ENCODE results near the gene COBLL1.

The COBLL1 gene

DNA sequence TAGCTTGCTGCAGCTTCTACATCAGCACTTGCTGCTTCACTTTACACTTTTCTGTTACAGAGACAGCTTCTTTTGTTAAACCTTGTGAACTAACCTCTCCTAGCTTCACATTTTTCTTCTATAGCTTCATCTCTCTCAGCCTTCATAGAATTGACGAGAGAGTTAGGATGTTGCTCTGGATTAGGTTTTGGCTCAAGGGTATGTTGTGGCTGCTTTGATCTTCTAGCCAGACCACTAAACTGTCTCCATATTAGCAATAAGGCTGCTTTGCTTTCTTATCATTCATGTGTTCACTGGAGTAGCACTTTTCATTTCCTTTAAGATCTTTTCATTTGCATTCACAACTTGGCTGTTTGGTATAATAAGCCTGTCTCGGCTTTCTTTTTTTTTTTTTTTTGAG, 174.1 kb downstream of the COBLL1 start:
- no peak for DNase-seq

DNA sequence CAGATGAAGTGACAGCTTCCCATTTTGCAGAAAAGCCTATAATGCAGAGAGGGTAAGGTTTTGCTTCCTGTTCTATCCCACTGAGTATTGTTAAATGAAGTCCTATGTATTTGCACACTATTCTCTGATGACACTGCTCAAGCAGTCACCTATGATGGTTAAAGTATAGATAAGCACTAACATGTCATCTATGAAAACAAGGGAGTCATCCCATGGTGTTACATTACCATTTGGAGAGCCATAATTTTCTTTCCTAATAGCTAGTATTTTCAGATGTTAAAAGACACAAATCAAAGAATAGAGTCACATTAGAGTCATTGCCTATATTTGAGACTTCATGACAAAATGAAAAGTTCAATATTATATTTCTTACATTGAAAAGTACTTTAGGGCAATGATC, 177.6 kb downstream of the COBLL1 start:
- no peak for DNase-seq

DNA sequence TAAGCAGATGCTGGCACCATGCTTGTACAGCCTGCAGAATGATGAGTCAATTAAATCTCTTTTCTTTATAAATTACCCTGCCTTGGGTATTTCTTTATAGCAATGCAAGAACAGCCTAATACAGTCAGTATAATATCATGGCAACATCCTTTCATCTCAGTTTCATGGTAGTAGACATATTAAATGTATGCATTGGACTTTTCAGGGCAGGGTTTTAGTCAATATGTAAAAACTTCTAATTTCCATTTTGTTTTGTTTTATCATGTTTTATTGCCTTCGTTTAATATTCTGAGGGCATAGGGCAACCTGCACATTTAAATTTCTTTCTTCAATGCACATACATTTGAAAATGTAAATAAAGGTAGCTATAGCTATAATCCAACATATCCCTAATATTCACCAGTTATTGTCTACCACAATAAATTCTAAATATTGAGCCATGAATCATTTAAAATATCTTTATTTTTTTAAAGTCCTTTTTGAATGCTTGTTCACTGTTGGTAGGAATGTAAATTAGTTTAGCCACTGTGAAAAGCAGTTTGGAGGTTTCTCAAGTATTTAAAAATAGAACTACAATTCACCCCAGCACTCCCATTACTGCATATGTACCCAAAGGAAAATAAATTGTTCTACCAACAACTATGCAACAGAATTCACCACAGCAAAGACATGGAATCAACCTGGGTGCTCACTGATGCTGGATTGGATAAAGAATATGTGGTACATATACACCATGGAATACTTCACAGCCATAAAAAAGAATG, 178.6 kb downstream of the COBLL1 start:
- no peak for DNase-seq

DNA sequence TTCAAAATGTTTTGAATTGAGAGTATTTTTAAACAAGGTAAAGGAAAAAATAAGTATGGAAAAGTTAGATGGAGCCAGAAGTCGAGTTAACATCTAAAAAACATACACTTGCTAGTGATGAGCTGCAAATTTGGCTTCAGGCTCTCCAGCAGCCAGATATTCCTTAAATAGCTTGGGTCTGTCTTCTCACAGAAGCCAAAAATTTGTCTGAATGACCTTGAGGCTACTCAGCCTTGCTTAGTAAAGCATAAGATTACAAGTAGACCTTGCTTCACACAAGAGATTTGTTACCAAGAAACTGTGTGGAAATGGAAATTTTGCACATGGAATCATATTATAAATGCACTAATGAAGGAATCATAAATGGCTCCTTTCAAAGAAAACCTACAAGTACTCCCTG, 179.6 kb downstream of the COBLL1 start:
- DNase-seq: no peak

DNA sequence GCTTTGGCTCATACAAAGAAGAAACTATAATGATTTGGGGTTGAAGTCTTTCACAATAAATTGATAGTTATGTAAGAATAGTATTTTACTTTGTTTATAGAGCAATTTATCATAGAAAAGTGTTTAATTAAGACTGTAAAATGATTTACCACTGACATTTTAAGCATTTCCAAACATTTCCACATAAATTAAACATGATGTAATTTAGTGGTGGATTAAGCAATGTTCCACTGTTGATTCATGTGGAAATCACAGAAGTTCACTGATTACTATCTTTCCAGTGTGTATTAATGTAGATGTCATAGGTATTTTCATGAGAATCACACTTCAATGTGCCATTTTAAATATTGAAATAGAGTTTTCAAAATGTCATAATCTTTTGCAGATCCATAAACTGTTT, 180.3 kb downstream of the COBLL1 start:
- DNase-seq: no peak

DNA sequence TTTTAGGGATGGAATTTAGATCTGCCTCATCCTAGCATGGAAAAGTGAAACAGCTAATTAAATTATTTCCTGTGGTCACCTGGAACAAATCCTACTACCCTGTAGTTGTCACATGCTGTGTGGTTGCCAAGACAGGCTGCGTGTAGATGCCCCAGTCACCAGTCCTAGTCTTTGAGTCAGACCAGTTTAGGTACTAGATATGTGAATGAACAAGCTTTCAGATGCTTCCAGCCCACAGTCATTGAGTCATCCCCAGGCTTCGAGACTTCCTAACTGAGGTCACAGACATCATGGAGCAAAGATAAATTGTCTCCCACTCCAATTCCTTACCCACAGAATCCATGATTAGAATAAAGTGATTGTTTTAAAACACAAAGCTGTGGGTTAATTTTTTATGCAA, 184.5 kb downstream of the COBLL1 start:
- peak; percentile 53 for DNase-seq

DNA sequence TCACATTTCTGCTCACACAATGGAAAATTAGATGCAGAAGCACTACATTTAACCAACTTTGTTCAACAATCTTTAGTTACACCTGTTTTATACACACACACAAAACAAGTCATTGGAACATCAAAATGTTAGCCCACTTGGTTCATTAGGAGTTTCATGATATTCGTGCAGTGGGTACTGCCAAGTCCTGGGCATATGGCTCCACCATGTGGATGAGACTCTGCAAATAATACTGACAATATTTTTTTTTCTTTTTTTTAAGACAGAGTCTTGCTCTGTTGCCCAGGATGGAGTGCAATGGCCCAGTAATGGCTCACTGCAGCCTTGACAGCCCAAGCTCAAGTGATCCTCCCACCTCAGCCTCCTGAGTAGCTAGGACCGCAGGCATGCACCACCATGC, 185.9 kb downstream of the COBLL1 start:
- DNase-seq: no peak

DNA sequence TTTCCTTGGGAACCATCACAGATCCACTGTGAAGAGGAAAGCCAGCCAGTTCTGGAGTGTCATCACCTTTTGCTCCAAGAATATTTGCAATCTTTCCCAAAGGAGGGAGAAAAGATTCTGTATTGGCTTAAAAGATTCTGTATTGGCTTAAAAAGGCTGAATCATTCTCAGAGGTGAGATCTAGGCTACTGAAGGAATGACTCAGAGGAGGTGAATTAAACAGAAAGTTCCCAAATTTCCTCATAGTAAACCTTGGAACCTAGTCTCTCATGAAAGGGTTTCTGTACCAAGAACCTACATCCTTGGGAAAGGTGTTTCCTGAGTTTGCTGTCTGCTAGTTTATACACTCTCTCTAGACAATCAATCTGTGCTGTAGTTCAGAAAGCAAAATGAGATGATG, 186.3 kb downstream of the COBLL1 start:
- DNase-seq: no peak

DNA sequence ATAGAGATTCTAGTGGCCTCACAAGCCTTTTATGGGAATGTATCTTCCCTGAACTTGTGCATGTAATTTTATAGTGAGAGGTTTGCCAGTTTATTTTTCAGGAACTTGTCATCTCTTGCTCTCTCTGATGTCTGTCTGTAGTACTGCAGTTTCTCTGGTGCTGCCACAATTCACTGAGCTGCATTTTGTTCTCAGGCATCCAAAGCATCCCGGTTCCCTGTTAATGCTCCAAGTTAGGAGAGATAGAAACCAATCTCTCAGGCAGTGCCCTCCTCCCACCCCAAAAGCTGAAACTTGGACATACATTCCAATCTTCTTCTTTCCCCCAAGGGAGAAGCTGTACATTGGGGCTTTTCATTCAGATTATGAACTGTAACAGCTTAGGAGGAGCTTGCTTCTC, 190.3 kb downstream of the COBLL1 start:
- no peak for DNase-seq

DNA sequence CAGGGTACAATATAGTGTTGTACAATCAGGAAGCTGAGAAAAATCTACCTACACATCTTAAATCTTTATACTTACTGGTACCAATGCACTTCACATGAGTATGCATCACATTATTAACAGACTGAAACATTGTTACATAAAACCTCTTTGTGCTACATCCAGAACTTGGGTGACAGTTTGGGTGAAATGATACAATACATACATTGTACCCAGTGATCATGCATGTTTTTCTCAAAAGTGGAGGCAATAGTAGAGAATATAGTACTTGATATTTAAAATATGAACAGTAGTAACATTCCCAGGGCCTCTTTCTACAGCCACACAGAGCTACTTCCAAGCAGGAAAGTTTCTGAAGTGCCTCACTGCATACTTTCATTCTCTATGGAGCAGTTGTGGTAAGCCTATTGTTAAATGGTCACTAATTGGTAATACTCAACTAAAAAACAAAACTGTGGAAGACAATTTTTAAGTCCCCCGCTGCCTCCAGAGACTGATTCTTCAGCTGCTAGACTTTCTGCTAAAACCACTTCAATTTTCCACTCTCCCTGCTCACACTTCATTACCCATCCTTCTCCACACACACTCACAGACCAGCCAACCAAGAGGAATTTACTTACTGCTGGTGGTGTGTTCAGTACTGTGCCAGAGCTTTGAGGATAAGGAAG, 197.5 kb downstream of the COBLL1 start:
- DNase-seq: no peak

DNA sequence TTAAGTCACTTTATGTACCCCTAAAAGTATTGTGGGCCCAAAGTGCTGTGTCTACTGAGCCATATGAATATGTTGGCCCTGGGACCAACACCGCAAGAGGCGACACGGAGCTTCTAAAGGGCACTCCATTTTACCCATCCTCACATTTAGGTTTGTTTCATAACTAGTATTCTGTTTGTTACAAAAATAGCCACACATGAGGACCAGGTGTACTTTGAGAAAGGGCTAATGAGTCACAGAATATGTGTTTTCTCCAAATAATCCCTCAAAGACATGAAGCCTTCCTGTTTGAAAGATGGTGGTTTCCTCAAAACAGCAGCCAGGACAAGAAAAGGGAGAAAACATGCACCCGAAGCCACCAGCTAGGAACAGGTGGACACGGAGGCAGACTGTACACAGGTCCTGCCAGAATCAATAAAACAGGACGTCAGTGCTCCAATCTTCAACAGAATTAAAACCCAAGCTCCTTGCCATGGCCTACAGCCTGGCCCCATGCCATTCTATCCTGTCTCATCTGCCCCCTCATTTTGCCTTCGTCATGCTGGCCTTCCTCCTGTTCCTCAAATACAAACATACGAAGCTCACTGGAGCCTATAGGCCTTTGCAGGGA, 198.6 kb downstream of the COBLL1 start:
- DNase-seq: no peak

DNA sequence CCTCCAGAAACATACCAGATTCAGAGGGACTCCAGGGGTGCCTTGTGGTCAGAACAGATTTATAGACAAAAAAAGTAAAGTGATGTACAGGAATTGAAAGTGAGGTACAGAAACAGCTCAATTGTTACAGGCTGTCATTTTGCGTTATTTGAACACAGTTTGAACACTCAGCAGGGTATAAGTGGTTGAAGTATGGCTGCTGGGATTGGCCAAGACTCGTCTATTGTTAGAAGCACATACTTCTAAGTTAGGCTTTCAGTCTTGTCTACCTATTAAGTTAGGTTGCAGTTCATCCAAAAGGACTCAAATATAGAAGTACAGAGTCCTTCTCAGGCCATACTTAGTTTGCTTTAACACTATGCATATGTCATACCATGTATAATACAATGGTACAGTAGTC, 199.4 kb downstream of the COBLL1 start:
- no peak for DNase-seq

Data from islet precursor cell (in vitro differentiated cells).